HEK293 (cell line): ENCODE measurements around the gene CACNA2D3.

ENCODE experiments used
- CTCF ChIA-PET: fragments of 350-600 bp; formaldehyde crosslinking; extraction: SDS; loops from one replicate; lab custom pipeline; 2021; ENCODE audit warnings: antibody characterized with exemption; lab: Yijun Ruan, JAX
- POLR2A ChIA-PET: fragments of 300-600 bp; formaldehyde crosslinking; extraction: SDS; loops from one replicate; lab custom pipeline; 2020; ENCODE audit warnings: antibody characterized with exemption, inconsistent platforms; lab: Yijun Ruan, JAX
- H3K27ac ChIP-seq: fragments of 200-500 bp; sonication (Bioruptor generic); 2 replicates; pipeline ENCODE4 v1.5.1; 2014; ENCODE audit warnings: low read depth, low read length, control low read depth, inconsistent platforms; ENCODE audit errors: extremely low read depth
- H3K36me3 ChIP-seq, 2 experiments: fragments of 200-500 bp in 1 of 2; sonication (Bioruptor generic) in 1 of 2; 1 replicate in 1 of 2; 2 replicates in 1 of 2; pipeline ENCODE4 v1.5.1; 2014 to 2017; ENCODE audit warnings: inconsistent platforms in 2 of 2, low read length in 2 of 2; ENCODE audit not compliant: control insufficient read depth in 2 of 2, insufficient read depth in 1 of 2
- H3K4me1 ChIP-seq: fragments of 200-500 bp; sonication (Bioruptor generic); 2 replicates; pipeline ENCODE4 v1.5.1; 2014; ENCODE audit warnings: mild to moderate bottlenecking, low read length, inconsistent platforms; ENCODE audit not compliant: control insufficient read depth, insufficient read depth
- H3K4me3 ChIP-seq: 2 replicates; pipeline ENCODE4 v1.5.1; 2011; ENCODE audit warnings: low read depth, mild to moderate bottlenecking, control low read depth, low read length, moderate library complexity
- H3K9me3 ChIP-seq: fragments of 200-500 bp; sonication (Bioruptor generic); 2 replicates; pipeline ENCODE4 v1.5.1; 2014; ENCODE audit warnings: low read depth, low read length, inconsistent platforms; ENCODE audit not compliant: control insufficient read depth, insufficient read depth
- GLI4 ChIP-seq: fragments of 450-650 bp; formaldehyde crosslinking; IDR thresholded peaks from 2 replicates; pipeline ENCODE4 v1.5.1; 2016; ENCODE audit warnings: missing biosample characterization, missing genetic modification characterization
- REST ChIP-seq: fragments of 450-650 bp; formaldehyde crosslinking; IDR thresholded peaks from 2 replicates; pipeline ENCODE4 v1.5.1; 2016; ENCODE audit warnings: missing biosample characterization, missing genetic modification characterization
- SCRT1 ChIP-seq: fragments of 450-650 bp; formaldehyde crosslinking; IDR thresholded peaks from 2 replicates; pipeline ENCODE4 v1.5.1; 2016; ENCODE audit warnings: missing biosample characterization, missing genetic modification characterization, borderline replicate concordance
- SCRT2 ChIP-seq: fragments of 450-650 bp; formaldehyde crosslinking; IDR thresholded peaks from 2 replicates; pipeline ENCODE4 v1.5.1; 2016; ENCODE audit warnings: missing biosample characterization, missing genetic modification characterization
- ZBTB8A ChIP-seq: fragments of 450-650 bp; formaldehyde crosslinking; IDR thresholded peaks from 2 replicates; pipeline ENCODE4 v1.5.1; 2016; ENCODE audit warnings: missing biosample characterization, missing genetic modification characterization
- ZNF133 ChIP-seq: fragments of 450-650 bp; formaldehyde crosslinking; IDR thresholded peaks from 2 replicates; pipeline ENCODE4 v1.5.1; 2016; ENCODE audit warnings: missing biosample characterization, missing genetic modification characterization
- ZNF169 ChIP-seq: fragments of 450-650 bp; formaldehyde crosslinking; IDR thresholded peaks from 2 replicates; pipeline ENCODE4 v1.5.1; 2016; ENCODE audit warnings: missing biosample characterization, missing genetic modification characterization
- ZNF175 ChIP-seq: fragments of 450-650 bp; formaldehyde crosslinking; IDR thresholded peaks from 2 replicates; pipeline ENCODE4 v1.5.1; 2016; ENCODE audit warnings: missing biosample characterization, missing genetic modification characterization
- ZNF202 ChIP-seq: fragments of 450-650 bp; formaldehyde crosslinking; IDR thresholded peaks from 2 replicates; pipeline ENCODE4 v1.5.1; 2016; ENCODE audit warnings: missing biosample characterization, missing genetic modification characterization, borderline replicate concordance
- ZNF221 ChIP-seq: fragments of 450-650 bp; formaldehyde crosslinking; IDR thresholded peaks from 2 replicates; pipeline ENCODE4 v1.5.1; 2017; ENCODE audit warnings: missing biosample characterization, missing genetic modification characterization, borderline replicate concordance
- ZNF23 ChIP-seq: fragments of 450-650 bp; formaldehyde crosslinking; IDR thresholded peaks from 2 replicates; pipeline ENCODE4 v1.5.1; 2016; ENCODE audit warnings: missing biosample characterization, missing genetic modification characterization, borderline replicate concordance
- ZNF394 ChIP-seq: fragments of 450-650 bp; formaldehyde crosslinking; IDR thresholded peaks from 2 replicates; pipeline ENCODE4 v1.5.1; 2016; ENCODE audit warnings: missing biosample characterization, missing genetic modification characterization, mild to moderate bottlenecking, moderate library complexity, borderline replicate concordance
- ZNF404 ChIP-seq: fragments of 450-650 bp; formaldehyde crosslinking; IDR thresholded peaks from 2 replicates; pipeline ENCODE4 v1.5.1; 2017; ENCODE audit warnings: missing biosample characterization, missing genetic modification characterization
- ZNF513 ChIP-seq: fragments of 450-650 bp; IDR thresholded peaks from 2 replicates; pipeline ENCODE4 v1.5.1; 2018; ENCODE audit warnings: missing biosample characterization, missing genetic modification characterization
- ZNF514 ChIP-seq: fragments of 450-650 bp; formaldehyde crosslinking; IDR thresholded peaks from 2 replicates; pipeline ENCODE4 v1.5.1; 2016; ENCODE audit warnings: missing biosample characterization, missing genetic modification characterization
- ZNF654 ChIP-seq: fragments of 450-650 bp; formaldehyde crosslinking; IDR thresholded peaks from 2 replicates; pipeline ENCODE4 v1.5.1; 2016; ENCODE audit warnings: low read depth, missing biosample characterization, missing genetic modification characterization
- ZNF76 ChIP-seq: fragments of 450-650 bp; formaldehyde crosslinking; IDR thresholded peaks from 2 replicates; pipeline ENCODE4; 2016; ENCODE audit warnings: low read depth, missing biosample characterization, missing genetic modification characterization, borderline replicate concordance
- ZNF768 ChIP-seq: fragments of 450-650 bp; formaldehyde crosslinking; IDR thresholded peaks from 2 replicates; pipeline ENCODE4 v1.5.1; 2018; ENCODE audit warnings: missing biosample characterization, mild to moderate bottlenecking, missing genetic modification characterization
- ZNF843 ChIP-seq: fragments of 450-650 bp; formaldehyde crosslinking; IDR thresholded peaks from 2 replicates; pipeline ENCODE4 v1.5.1; 2016; ENCODE audit warnings: missing biosample characterization, missing genetic modification characterization

The CACNA2D3 gene

GRCh38 chr3:54188176-54188791 lies 65.9 kb downstream of the CACNA2D3 start:
- Histone ChIP-seq H3K4me1 (no peaks in the 10 kb centered on the region), H3K36me3 (no peaks in the 10 kb centered on the region), H3K4me3 (no peak overlapping the region), H3K27ac (no peak overlapping the region), H3K9me3 (no peaks in the 10 kb centered on the region)
- POLR2A ChIA-PET, result no interaction called here
- TF ChIP-seq REST (tag by site-specific recombination) (peak; percentile 98), SCRT2 (peak; percentile 66), ZNF133 (tag by site-specific recombination) (no peak), SCRT1 (tag by site-specific recombination) (peak; percentile 51; the same call in 1 of the 2 replicates)
- CTCF ChIA-PET, result no interaction called here

- Histone ChIP-seq H3K4me1 (no peaks in the 10 kb centered on the region), H3K9me3 (no peaks in the 10 kb centered on the region), H3K36me3 (no peaks in the 10 kb centered on the region), H3K27ac (no peak overlapping the region), H3K4me3 (no peak overlapping the region)
- TF ChIP-seq ZNF513, result peak; percentile 92
- TF ChIP-seq ZNF175 (tag by site-specific recombination), result no peak
- ChIA-PET CTCF (interaction anchor here (0.6 kb wide), 1 partner anchor 250 kb away, joined by 3 read pairs; no protein-coding TSS in a partner anchor), POLR2A (no interaction called here)
Measured at GRCh38 chr3:54191220-54191619, 68.9 kb downstream of the CACNA2D3 start.

- Histone ChIP-seq H3K4me3 (no peak overlapping the region), H3K27ac (no peak overlapping the region), H3K4me1 (no peaks in the 10 kb centered on the region), H3K9me3 (no peaks in the 10 kb centered on the region), H3K36me3 (no peaks in the 10 kb centered on the region)
- TF ChIP-seq ZNF169, result no peak
- TF ChIP-seq ZNF843, result no peak
- no peak for TF ChIP-seq ZNF221 (tag by site-specific recombination)
- no peak for TF ChIP-seq ZNF202 (tag by site-specific recombination)
- TF ChIP-seq ZNF76 (tag by site-specific recombination), result no peak
- no peak for TF ChIP-seq ZNF394 (tag by site-specific recombination)
- no peak for TF ChIP-seq ZNF654 (tag by site-specific recombination)
- TF ChIP-seq GLI4 (tag by site-specific recombination), result no peak
- TF ChIP-seq ZNF23, result no peak
- no peak for TF ChIP-seq ZNF768
- TF ChIP-seq ZNF404 (tag by site-specific recombination), result no peak
- no peak for TF ChIP-seq ZBTB8A (tag by site-specific recombination)
- TF ChIP-seq ZNF514 (tag by site-specific recombination), result no peak
- POLR2A ChIA-PET, result no interaction called here
- CTCF ChIA-PET, result interaction anchor here (0.6 kb wide), 1 partner anchor 251 kb away, joined by 3 read pairs; no protein-coding TSS in a partner anchor
Measured at GRCh38 chr3:54192026-54192425, 69.7 kb downstream of the CACNA2D3 start.
